B cell (primary cell): Measurements from ENCODE around the gene SPDYE16. TPM values are rescaled to one million over a fixed set of nuclear protein-coding genes. Genes with fewer than 3 reads are reported as not detected.
"Not testable (repeated sequence)": the region's sequence is repeated elsewhere in the genome, so short reads cannot be mapped to it uniquely, and the experiment has no call there.

Experiments used
- ATAC-seq: fragments of 200-7000 bp; cut with Tn5 transposase; one replicate; pipeline ENCODE4 v1.10.0; 2021; ENCODE audit warnings: low read depth, mild to moderate bottlenecking, moderate number of reproducible peaks, moderate library complexity
- CTCF ChIA-PET: fragments of 350-600 bp; sonication (Branson Sonifier 250); formaldehyde crosslinking; loops from one replicate; lab custom pipeline; 2021; ENCODE audit warnings: antibody characterized with exemption, inconsistent platforms; lab: Charles Lee
- POLR2A ChIA-PET: fragments of 350-600 bp; sonication (Branson Sonifier 250); formaldehyde crosslinking; loops from one replicate; lab custom pipeline; 2021; ENCODE audit warnings: antibody characterized with exemption; lab: Charles Lee
- DNase-seq: peaks from one replicate; pipeline ENCODE4 v3.0.0; 2013
- H2AFZ ChIP-seq: 2 replicates; pipeline ENCODE4 v1.6.1; 2012; ENCODE audit warnings: mild to moderate bottlenecking, low read depth, low read length; ENCODE audit not compliant: insufficient read depth, poor library complexity, severe bottlenecking
- H3K27ac ChIP-seq, 2 donors: 1 replicate in 1 of 2; 2 replicates in 1 of 2; pipeline ENCODE4 v1.5.1; 2012 to 2013; ENCODE audit warnings: low read length in 2 of 2, mild to moderate bottlenecking in 2 of 2, moderate library complexity in 1 of 2
- H3K27me3 ChIP-seq, 4 experiments: fragments of 200-600 bp in 1 of 4; sonication (generic) in 1 of 4; replicated peaks in 1 of 4; 1 replicate in 2 of 4; 2 replicates in 2 of 4; pipeline versions ENCODE4 v1.6.1 to v1.7.0; 2013 to 2016; ENCODE audit warnings: low read length in 3 of 4, mild to moderate bottlenecking in 2 of 4, mixed read lengths in 1 of 4, moderate library complexity in 1 of 4; ENCODE audit not compliant: insufficient read depth in 4 of 4, control insufficient read depth in 3 of 4; ENCODE audit errors: control extremely low read depth in 1 of 4
- H3K36me3 ChIP-seq, 2 experiments: replicated peaks in 1 of 2; 1 replicate in 1 of 2; 2 replicates in 1 of 2; pipeline versions ENCODE4 v1.6.1 to v1.7.1; 2013; ENCODE audit warnings: low read length in 1 of 2; ENCODE audit not compliant: insufficient read depth in 2 of 2, control insufficient read depth in 1 of 2; ENCODE audit errors: control extremely low read depth in 1 of 2, extremely low read depth in 1 of 2
- H3K4me1 ChIP-seq, 2 donors: fragments of 200-600 bp in 1 of 2; sonication (generic) in 1 of 2; 1 replicate in 1 of 2; 2 replicates in 1 of 2; pipeline versions ENCODE4 v1.5.1 to v1.6.1; 2013 to 2017; ENCODE audit warnings: low read length in 2 of 2; ENCODE audit not compliant: control insufficient read depth in 2 of 2, insufficient read depth in 2 of 2
- H3K4me2 ChIP-seq: replicated peaks from 2 replicates; pipeline ENCODE3; 2012; ENCODE audit warnings: mild to moderate bottlenecking, low read depth, low read length; ENCODE audit not compliant: poor library complexity, severe bottlenecking
- H3K4me3 ChIP-seq, 5 experiments: fragments of 200-600 bp in 1 of 5; sonication (generic) in 1 of 5; 1 replicate in 3 of 5; 2 replicates in 2 of 5; pipeline versions ENCODE4 v1.5.1 to v1.7.0; 2011 to 2016; ENCODE audit warnings: low read length in 4 of 5, mild to moderate bottlenecking in 4 of 5, low read depth in 2 of 5, control low read depth in 1 of 5, moderate library complexity in 1 of 5; ENCODE audit not compliant: insufficient read depth in 1 of 5; ENCODE audit errors: control extremely low read depth in 1 of 5, extremely low read depth in 1 of 5
- H3K79me2 ChIP-seq: fragments of 200-600 bp; sonication (generic); one replicate; pipeline ENCODE4 v1.6.0; 2016; ENCODE audit warnings: low read length; ENCODE audit not compliant: control insufficient read depth, insufficient read depth
- H3K9ac ChIP-seq: fragments of 200-600 bp; sonication (generic); 2 replicates; pipeline ENCODE4 v1.6.1; 2017; ENCODE audit warnings: mild to moderate bottlenecking, low read length, moderate library complexity
- H3K9me3 ChIP-seq, 3 donors: one replicate each; pipeline versions ENCODE4 v1.6.1 to v1.7.1; 2013; ENCODE audit warnings: low read length in 2 of 3; ENCODE audit not compliant: control insufficient read depth in 2 of 3, insufficient read depth in 1 of 3; ENCODE audit errors: control extremely low read depth in 1 of 3
- H4K20me1 ChIP-seq: 2 replicates; pipeline ENCODE4 v1.6.0; 2012; ENCODE audit warnings: mild to moderate bottlenecking, low read length; ENCODE audit not compliant: insufficient read depth, control insufficient read depth, poor library complexity, severe bottlenecking
- H3K27ac Mint-ChIP-seq: one replicate; pipeline ENCODE4 v1.8.0; 2021; ENCODE audit warnings: mixed read lengths
- H3K27me3 Mint-ChIP-seq: one replicate; pipeline ENCODE4 v1.8.0; 2021; ENCODE audit warnings: mixed read lengths
- H3K4me1 Mint-ChIP-seq: one replicate; pipeline ENCODE4 v1.8.0; 2021; ENCODE audit warnings: mixed read lengths
- H3K4me3 Mint-ChIP-seq: one replicate; pipeline ENCODE4 v1.8.0; 2021; ENCODE audit warnings: mixed read lengths
- H3K9me3 Mint-ChIP-seq: one replicate; pipeline ENCODE4 v1.8.0; 2022; ENCODE audit warnings: mixed read lengths; ENCODE audit not compliant: insufficient read depth
- WGBS: methylation state at CpG from one replicate; pipeline ENCODE4 v1.1.5; 2013; ENCODE audit warnings: missing lambda C conversion rate; ENCODE audit not compliant: insufficient coverage; 5-methylcytosine and 5-hydroxymethylcytosine counted together
- intact Hi-C: fragments of 100-400 bp; cut with micrococcal nuclease; formaldehyde crosslinking; loops from one replicate; pipeline ENCODE4 v1.10.0; 2022
- polyA plus RNA-seq: library from polyadenylated mRNA; depleted of rRNA; stranded (reverse); fragments of >200 nt; gene quantifications from 2 replicates; pipeline ENCODE4 v1.2.3, GENCODE V29; 2012
- total RNA-seq, 2 donors: library from RNA; stranded (reverse); fragments of 120-200 nt in 1 of 2; gene quantifications; 1 replicate in 1 of 2; 2 replicates in 1 of 2; pipeline versions ENCODE4 v1.2.3 to v1.2.4, GENCODE V29; 2013 to 2022

SPDYE16 gene
- total and polyA plus RNA-seq, 2 donors (not counting 1 experiment from before 2014, with no cell fraction given) = 0.34 to 0.69 TPM

- not testable (repeated sequence) for H3K36me3 ChIP-seq
- H3K79me2 ChIP-seq = peaks cover 19% of the 10 kb centered on the region
Observed at GRCh38 chr7:76565001-76565400, 21.9 kb upstream of the SPDYE16 start.

GRCh38 chr7:76561342-76561741 is 18.2 kb upstream of the SPDYE16 start:
- H3K4me3 ChIP-seq, ATAC-seq, H3K27ac ChIP-seq, H3K4me1 ChIP-seq, H2AFZ ChIP-seq, H3K9ac ChIP-seq, H3K9me3 Mint-ChIP-seq, intact Hi-C loops, H3K4me3 Mint-ChIP-seq, POLR2A ChIA-PET, H3K4me2 ChIP-seq, H3K27me3 ChIP-seq, H3K9me3 ChIP-seq, H3K27me3 Mint-ChIP-seq, H3K27ac Mint-ChIP-seq, CTCF ChIA-PET, DNase-seq, H3K36me3 ChIP-seq, H4K20me1 ChIP-seq: not testable (repeated sequence)
- peaks cover 19% of the 10 kb centered on the region for H3K4me1 Mint-ChIP-seq
- no CpG with 5 or more reads among the region's 3 CpGs for WGBS
- H3K79me2 ChIP-seq = peaks cover 12% of the 10 kb centered on the region

More at GRCh38 chr7:76565001-76565400, 21.9 kb upstream of the SPDYE16 start:
- H3K27ac Mint-ChIP-seq, H2AFZ ChIP-seq, DNase-seq, intact Hi-C loops, H3K4me1 ChIP-seq, H4K20me1 ChIP-seq, CTCF ChIA-PET, POLR2A ChIA-PET, H3K4me3 ChIP-seq, H3K27me3 Mint-ChIP-seq, H3K27me3 ChIP-seq, H3K4me3 Mint-ChIP-seq, H3K9me3 ChIP-seq, H3K9me3 Mint-ChIP-seq, H3K4me2 ChIP-seq, H3K27ac ChIP-seq, ATAC-seq, H3K9ac ChIP-seq: not testable (repeated sequence)
- H3K4me1 Mint-ChIP-seq = peaks cover 15% of the 10 kb centered on the region
- WGBS = no CpG with 5 or more reads among the region's 3 CpGs

DNA sequence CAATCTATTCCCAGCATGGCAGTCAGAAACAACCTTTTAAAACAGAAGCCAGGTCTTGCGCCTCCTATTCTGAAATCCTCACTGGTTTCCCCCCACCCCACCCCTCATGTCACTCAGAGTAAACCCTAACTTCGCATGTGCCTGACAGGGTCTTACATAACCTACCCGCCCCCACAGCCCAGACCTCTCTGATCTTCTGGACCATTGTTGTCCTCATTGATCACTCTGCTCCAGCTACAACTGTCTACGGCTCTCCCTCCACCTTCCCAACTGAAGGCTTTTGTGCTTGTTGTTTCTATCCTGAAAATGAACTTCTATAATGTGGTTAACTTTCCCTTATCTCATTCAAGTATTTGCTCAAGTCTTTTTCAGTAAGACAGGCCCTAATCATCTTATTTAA is 17.1 kb upstream of the SPDYE16 start:
- CTCF ChIA-PET, H2AFZ ChIP-seq, H3K9ac ChIP-seq, H3K4me3 ChIP-seq, H3K27ac Mint-ChIP-seq, H3K27me3 Mint-ChIP-seq, H3K9me3 ChIP-seq, DNase-seq, H3K4me3 Mint-ChIP-seq, H3K27ac ChIP-seq, intact Hi-C loops, POLR2A ChIA-PET, H3K4me1 ChIP-seq, H3K36me3 ChIP-seq, ATAC-seq, H3K4me2 ChIP-seq, H4K20me1 ChIP-seq, H3K27me3 ChIP-seq, H3K79me2 ChIP-seq, H3K9me3 Mint-ChIP-seq: not testable (repeated sequence)
- WGBS = no CpG with 5 or more reads among the region's 4 CpGs
- H3K4me1 Mint-ChIP-seq = peaks cover 17% of the 10 kb centered on the region

GRCh38 chr7:76559685-76560084 is 16.6 kb upstream of the SPDYE16 start:
- H3K4me1 Mint-ChIP-seq = peaks cover 20% of the 10 kb centered on the region
- H3K9me3 Mint-ChIP-seq, ATAC-seq, POLR2A ChIA-PET, DNase-seq, H3K27ac Mint-ChIP-seq, CTCF ChIA-PET, H3K9ac ChIP-seq, H3K4me3 Mint-ChIP-seq, H3K27ac ChIP-seq, H3K36me3 ChIP-seq, H3K27me3 ChIP-seq, H3K9me3 ChIP-seq, H3K27me3 Mint-ChIP-seq, H4K20me1 ChIP-seq, H2AFZ ChIP-seq, intact Hi-C loops, H3K4me3 ChIP-seq, H3K4me2 ChIP-seq, H3K4me1 ChIP-seq: not testable (repeated sequence)
- peaks cover 11% of the 10 kb centered on the region for H3K79me2 ChIP-seq
- WGBS = no CpG with 5 or more reads among the region's 6 CpGs
